NCI-H345 treated with DMSO at 0.1 percent for 48 hours (cell line): ENCODE data around the gene PLCG2.
"Not testable (repeated sequence)": the region's sequence is repeated elsewhere in the genome, so short reads cannot be mapped to it uniquely, and the experiment has no call there.

Experiments used
- DNase-seq: peaks from one replicate; lab custom pipeline; 2025; ENCODE audit not compliant: unreplicated experiment; lab: John Stamatoyannopoulos, UW

Gene PLCG2

DNA sequence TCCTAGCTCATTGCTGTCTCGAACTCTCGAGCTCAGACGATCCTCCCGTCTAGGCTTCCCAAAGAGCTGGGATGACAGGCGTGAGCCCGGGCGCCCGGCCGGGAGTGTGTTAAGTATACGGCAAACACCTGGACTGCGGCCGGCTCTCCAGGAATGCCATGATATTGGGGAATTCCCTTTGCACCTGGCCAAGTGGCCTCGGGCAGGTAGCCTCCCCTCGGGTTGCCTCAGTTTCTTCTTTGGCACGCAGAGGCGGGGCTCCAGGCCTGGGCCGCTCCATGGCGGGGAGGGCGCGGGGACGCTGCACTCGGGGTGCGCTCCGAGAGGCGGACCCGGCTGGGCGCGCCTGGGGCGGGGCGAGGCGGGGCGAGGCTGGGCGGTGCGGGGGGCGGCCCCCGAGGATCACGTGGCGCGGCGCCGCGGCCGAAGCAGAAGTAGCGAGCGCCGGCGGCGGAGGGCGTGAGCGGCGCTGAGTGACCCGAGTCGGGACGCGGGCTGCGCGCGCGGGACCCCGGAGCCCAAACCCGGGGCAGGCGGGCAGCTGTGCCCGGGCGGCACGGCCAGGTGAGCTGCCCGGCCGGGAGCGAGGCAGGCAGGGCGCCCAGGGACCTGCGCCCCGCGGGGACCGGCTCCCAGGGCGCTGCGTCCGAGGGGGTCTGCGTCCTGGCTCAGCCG is at the start of gene PLCG2:
Gene PLCG2 (plus strand): TSS at position 431 of the 675 bp plus-strand sequence. CDS start 6,699 bp downstream, outside the sequence.
- peak; percentile 5 for DNase-seq

DNA sequence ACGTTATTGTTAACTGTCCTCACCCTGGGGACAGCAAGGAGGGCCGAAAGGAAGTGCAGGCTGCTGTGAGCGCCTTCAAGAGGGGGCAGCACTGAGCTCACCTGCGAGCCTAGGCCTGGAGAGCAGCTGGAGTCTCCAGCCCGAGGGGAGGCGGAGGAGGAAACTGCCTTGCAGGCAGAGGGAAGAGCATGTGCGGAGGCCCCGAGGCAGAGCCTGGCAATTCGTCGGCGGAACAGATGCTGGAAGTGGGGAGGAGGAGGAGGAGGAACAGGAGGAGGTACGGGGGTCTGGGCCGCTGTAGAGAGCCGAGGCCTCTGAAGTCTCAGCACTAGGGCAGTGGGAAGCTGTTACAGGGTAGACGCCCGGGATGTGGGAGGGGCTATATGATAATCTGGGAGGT is 49.6 kb upstream of the PLCG2 start:
- no peak for DNase-seq

DNA sequence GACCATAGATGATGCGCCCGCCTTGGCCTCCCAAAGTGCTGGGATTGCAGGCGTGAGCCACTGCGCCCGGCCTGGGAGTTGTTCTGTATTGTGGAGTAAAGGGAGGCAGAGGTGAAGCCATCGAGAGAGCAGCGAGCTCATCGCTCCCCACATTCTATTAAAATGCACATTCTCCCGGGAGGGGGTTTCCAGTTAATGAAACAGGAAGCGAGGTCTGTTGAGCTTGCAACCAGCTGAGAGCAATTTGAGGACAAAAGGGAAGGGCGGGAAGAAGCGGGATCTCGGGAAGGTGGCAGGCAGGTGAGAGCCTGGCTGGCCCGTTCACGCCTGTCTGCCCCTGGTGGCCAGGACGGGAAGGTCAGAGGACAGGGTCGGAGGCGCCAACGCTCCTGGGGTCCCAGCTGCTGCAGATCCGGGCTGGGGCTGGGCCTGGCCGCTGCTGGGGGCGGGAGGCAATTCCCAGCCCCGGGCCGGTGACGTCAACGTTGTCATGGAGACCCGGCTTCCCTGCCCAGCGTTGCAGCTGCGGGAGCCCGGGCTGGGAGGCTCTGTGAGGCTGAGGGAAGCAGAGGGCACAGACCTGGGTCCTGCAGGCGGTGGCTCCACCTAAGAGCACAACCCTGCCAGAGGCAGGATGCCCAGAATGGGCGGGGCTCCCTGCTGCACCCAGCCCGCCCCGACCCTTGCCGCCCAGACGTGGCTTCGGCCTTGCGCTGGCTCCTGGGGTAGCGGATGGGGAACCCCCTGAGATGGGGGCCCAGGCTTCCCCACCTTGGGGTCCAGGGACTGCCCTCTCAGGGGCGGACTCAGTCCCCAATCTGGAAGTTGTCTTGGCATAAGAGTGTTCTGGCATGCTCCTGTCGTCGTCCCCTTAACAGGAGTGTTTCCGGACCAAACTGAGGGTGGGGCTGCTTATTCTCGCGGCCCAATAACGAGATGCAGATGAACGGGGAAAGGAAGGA is 48.7 kb upstream of the PLCG2 start:
- DNase-seq: peak; percentile 79

DNA sequence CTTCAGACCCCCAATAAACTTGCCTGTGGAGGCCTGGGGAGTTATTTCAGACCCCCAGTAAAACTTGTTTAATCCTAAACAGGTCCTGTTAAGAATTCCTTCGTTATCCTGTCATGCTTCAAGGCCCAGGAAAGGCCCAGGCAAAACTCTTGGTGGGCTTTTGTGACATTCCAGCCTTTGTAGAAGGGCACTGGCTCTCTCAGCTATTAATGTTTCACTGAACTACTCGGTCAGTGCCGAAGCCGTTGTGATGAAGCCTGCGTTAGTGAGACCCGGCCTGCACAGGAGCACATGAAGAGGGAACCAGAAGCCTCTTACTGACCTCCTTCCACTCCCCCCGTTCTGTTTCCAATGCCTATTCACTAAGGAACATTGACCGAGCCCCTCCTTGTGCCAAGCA is 47.4 kb upstream of the PLCG2 start:
- no peak for DNase-seq

DNA sequence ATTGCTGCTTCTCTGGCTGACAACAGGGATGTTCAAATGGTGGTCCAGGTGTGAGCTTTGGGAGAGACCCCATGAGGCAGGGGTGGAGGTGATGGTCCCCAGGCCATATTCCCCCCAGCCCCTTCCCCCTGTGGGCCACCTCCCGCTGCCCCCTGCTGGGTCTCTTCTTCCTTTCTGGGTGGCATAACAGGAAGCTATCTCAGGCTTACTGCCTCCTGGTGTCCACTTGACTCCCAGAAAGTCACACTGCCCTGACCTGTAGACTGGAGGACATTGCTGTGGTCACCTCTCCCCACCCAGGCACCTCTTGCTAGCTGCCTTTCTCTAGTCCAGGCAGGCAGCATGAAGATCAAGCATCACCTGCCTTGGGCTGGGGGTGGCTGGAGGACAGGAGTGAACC is 46.4 kb upstream of the PLCG2 start:
- DNase-seq: no peak

DNA sequence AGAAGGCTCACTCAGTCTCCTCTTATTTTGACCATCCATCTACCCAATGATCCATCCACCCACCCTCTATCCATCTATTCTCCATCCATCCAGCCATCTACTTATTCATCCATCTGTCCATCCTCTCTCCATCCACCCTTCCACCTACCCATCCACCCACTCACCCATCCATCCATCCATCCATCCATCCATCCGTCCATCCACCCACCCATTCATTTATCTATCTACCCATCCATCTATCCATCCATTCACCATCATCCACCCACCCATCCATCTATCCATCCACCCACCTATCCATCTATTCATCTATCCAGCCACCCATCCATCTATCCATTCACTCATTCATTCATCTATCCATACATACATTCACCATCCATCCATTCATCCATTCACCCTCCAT is 45.8 kb upstream of the PLCG2 start:
- DNase-seq: no peak

DNA sequence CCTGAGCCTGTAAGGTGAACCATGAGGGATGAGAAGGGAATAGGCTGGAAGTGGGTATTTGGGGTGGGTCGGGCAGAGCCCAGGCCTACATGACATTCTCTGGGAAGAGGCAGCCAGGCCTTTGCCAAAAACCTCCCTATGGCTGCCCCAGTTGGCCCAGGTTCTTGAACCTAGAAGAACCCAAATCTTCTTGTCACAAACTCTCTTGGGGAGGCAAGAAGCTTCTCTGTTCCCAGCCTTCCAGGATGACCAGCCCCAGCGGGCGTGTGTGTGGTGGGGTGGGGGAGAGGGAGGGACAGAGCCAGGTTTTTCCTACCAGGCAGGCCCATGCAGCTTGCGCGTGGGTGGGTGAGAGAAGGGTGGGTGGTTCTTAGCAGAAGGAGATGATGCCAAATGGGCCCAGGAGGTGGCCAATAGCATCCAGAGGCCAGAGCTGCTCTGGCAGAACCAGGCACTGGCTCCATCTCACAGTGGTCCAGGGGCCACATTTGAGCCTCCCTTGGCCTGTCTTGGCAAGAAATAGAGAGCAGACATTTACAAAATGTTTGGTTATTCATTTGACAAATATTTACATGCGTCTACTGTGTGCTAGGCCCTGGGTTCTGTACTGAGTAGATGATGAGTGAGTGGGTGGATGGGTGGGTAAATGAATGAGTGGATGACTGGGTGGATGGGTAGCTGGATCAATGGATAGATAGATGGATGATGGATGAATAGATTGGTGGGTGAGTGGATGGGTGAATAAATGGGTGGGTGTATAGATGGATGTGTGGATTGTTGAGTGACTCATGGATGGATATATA is 44.3 kb upstream of the PLCG2 start:
- DNase-seq: no peak

DNA sequence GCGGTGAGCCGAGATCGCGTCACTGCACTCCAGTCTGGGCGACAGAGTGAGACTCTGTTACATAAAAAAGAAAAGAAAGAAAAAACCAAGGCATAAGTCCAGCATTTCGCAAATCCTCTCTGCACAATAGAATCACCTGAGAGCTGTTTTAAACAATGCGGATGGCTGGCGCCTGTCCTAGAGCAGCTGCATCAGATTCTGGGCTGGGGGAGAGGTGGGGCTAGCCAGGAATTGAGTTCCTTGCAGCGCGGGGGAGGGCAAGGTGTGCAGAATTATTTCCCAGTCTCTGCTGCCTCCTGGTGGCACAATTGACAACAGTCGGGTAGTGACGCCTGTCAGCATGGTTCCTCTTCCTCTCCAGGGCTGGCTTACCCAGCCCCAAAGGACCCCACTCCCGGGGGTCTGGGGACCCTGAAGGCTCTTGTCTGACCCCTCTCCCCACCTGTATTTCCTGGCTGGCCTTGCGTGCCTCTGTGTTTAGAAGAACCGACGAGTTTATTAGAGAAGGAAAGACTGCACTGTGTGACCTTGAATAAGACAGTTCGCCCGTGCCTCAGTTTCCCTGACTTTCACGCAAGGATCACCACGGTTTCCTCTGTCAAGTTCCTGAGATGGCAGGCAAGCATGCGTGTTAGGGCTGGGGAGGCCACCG is 41.1 kb upstream of the PLCG2 start:
- peak; percentile 75 for DNase-seq

DNA sequence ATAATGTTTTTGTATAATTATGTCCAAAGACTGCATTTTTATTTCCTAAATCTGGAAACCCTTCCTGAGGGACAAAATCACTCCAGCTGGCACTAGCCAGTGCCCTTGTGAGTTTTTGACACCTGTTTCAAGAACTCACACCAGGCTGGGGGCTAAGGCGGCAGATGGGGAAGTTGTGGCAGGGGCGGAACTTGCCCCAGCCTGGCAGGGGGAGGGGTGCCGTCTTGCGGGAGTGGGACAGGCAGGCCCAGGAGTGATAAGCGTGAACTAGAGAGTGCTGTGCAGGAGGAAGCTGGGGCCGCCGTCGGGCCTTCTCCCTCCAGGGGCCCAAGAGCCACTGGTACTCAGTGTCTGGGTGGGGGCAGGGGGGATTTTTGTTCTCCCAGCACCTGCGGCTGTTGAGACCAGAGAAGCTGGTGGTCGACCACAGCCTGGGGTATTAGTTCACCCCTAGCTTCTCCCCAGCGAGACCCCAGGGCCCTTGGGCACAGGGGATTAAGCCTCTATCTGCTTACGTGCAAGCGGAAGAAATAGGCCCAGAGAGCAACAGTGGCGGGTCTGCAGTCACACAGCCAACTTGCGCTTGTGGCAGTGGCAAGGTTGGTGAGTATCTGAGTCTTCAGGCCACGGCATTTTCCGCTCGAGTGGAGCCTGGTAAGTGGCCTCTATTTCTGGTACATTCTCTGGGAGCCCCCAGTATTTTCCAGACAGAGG is 40.2 kb upstream of the PLCG2 start:
- no peak for DNase-seq

DNA sequence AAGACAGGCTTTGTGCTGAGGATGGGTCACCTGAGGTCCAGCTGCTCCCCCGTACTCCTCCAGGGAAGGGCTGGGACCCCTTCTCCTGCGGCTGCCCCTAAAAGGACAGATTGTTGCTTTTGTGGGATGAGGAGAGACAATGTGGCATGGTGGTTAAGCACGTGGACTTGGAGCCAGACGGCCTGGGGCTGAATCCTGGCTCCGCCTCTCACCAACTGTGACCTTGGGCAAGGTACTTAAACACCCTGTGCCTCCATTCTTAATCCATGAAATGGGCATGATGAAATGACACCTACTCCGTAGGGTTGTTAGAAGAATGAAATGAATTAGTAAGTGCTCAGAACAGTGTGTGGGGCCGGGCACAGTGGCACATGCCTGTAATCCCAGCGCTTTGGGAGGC is 39.6 kb upstream of the PLCG2 start:
- no peak for DNase-seq

DNA sequence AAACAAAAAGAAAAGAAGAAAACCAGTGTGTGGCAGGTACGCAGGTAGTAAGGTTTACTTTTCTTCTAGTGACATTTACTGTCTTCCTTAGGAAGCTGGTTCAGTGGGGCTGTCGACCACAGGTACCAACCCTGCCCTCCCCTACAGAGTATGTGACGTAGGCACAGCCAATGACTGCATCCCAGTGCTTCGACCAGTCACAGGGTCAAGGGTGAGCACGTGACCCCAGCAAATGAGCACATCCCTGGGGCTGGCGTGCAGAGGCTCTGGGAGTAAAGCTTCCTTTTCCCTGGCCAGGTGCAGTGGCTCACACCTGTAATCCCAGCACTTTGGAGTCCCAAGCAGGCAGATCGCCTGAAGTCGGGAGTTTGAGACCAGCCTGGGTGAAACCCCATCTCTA is 38.9 kb upstream of the PLCG2 start:
- no peak for DNase-seq

DNA sequence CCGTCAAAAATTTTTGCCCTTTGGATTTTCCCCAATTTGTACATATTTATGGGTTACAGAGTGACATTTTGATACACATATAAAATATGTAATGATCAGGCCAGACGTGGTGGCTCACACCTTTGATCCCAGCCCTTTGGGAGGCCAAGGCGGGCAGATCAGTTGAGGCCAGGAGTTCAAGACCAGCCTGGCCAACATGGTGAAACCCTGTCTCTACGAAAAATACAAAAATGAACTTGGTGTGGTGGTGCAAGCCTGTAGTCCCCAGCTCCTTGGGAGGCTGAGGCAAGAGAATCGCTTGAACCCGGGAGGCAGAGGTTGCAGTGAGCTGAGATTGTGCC is 37.7 kb upstream of the PLCG2 start:
- not testable (repeated sequence) for DNase-seq

DNA sequence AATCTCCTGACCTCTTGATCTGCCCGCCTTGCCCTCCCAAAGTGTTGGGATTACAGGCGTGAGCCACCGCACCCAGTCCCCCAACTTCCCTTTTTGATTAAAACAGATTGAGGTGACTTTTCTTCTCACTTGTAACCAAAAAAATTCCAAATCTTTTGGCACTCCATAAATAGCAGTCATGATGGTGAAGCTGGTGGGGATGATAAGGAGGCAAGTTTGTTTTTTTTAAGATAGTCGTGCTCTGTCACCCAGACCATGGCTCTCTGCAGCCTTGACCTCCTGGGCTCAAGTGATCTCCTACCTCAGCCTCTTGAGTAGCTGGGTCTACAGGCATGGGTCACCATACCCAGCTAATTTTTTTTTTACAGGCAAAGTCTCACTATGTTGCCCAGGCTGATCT is 34.7 kb upstream of the PLCG2 start:
- DNase-seq: no peak

DNA sequence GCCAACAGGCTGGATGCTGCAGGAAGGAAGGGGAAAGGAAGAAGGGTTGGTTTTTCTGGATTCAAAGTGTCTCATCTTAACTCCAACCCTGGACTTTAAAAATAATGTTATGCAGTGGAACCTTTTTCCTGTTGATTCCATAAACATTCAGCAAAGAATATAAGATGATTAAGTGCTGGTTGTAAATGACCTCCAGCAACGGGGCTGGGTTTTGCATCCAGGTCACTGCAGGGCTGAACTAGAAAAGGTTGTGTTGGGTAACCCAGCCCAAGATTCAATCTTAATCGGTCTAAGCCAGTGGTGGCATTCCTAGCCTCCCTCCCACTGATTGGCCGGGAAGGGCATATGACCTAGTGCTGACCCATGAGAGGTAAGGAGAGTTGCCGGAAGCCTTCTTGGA is 34.2 kb upstream of the PLCG2 start:
- DNase-seq: no peak

DNA sequence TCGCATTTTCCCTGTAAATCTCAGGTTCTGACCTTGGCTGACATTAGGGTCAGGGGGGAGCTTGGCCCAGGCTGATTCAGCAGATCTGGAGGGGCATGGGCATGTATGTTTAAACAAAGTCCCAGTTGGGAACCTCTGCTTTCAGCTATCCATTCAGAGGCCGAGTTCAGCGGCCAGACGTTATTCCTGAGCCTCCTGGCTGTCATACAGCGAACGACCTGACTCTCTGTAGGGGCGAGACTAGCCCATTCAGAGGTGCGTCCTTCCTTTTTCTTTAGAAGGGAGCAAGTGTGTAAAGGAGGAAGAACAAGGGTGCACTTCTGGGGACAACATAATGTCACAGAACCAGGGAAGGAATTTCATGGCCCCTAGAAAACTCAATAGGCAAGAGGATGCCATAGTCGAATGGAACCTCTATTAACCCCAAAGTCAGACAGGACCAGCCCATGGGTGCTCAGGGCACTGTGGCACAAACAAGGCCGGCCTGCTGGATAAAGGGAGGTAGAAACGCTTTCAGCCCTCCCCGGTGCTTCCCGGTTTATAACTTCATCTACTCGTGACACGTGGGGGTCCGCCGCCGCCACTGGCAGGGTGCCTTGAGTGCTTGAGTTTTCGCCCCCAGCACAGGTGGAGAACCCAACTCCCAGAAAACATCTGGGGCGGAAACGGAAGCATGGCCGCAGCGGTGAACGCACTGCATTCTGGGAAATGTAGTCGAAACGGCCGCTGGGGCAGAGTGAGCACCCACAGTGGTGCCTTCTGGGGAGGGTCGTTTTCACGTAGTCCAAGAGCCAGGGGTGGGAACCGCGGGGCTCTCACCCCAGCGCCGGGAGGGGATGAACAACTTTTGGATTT is 33.2 kb upstream of the PLCG2 start:
- DNase-seq: no peak

DNA sequence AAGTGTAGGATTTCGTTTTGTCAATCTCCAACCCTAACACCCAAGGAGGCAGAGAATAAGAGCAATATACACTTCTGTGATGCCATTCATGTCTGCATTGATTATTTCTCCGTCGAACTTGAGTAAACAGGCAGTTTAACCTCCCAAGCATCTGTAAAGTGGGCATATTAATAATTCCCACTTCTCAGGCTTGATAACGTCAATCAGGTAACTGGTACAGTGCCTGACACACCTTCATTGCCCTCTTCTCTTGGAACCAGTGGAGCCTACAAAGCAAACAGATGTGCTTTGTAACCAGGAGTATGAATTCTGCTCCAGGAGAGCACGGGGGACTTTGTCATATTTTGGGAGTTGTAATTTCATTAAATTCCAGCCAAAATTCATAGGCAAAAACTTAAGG is 32.5 kb upstream of the PLCG2 start:
- no peak for DNase-seq

DNA sequence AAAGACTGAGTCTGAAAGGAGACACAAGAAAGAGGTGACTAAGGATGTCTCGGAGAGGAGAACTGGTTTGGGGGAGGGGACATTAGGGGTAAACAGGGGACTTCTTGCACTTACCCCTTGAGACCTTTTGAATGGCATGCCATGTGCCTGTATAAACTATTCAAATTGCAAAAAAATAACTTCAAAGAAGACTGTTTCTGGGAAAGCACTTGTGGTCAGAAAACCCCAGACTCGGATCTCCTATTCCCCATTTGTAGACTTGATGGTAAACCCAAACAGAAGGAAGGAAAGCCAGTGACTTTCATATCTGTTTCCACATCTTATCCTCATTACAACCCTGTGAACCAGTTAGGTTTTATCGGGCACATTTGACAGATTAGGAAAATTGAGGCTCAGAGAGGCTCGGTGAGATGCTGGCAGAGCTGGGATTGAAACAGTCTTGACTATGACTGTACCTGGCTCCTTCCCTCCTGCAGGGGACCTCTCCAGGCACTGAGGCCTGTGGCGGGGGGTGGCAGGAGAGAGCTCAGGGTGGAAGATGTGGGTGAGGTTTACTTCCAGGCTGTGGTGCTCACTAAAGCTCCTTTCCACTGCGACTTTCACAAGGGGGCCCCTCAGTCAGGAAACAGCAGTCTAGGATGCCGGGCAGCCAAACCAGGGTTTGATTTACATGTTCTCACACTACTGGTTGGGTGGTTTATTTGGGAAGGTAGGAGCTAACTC is 30.5 kb upstream of the PLCG2 start:
- DNase-seq: no peak

DNA sequence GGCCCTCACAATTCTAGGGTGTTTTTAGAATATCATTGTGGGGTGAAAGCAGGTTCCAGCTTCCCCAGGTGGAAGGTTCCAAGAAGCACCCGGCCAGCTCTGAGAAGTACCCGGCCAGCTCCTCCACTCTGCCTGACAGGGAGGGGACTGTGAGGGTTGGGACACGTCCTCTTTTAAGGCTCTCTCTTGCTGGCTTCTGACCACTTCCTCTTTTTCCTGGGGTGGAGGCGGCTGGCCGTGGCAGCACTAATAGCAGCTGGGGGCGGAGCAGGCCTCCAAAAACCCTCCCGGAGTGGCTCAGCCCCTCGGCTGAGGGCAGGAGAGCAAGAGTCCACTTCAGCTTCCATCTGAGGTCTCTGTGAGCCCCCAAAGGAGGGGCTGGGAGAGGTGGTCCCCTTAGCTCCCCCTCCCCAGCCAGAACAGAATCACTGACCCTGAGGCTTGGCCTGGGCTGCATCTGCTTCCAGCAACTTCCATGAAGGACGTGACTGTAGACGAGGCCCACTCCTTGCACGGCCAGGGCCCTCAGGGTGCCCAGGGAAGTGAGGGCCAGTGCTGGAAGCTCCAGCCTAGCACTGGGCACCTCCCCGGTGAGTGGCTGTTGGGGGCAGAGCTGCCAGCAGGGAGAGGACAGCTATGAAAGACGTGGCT is 26.7 kb upstream of the PLCG2 start:
- DNase-seq: no peak

DNA sequence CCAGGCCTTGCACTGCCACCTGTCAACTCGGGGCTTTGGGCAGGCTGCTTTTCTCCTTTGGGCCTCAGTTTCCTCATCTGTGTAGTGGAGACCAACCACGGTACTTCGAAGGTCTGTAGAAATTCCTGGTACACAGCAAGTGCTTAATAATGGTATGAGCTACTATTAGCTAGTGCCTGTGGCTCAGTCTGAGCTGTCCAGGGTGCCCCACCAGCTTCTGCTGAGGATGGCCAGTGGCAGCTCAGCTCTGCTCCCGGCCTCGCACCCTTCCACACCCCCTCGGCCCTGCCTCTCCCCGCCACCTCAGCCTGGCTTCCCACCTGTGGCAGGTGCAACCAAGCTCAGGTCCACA is 26.2 kb upstream of the PLCG2 start:
- no peak for DNase-seq
